Suprapubic skin (tissue), 4 donors: ENCODE results near the gene HEXD. TPM values are rescaled to one million over a fixed set of nuclear protein-coding genes. Genes with fewer than 3 reads are reported as not detected.

Experiments
- DNase-seq, 2 donors: peaks; one replicate each; pipeline ENCODE4 v3.0.0-alpha.2; 2019; ENCODE audit warnings: low spot score in 2 of 2
- H3K27ac ChIP-seq: fragments of 200-600 bp; sonication (generic); one replicate; pipeline ENCODE4 v1.5.1; 2019
- H3K27me3 ChIP-seq: fragments of 200-600 bp; sonication (generic); one replicate; pipeline ENCODE4 v1.5.1; 2019
- H3K36me3 ChIP-seq: fragments of 200-600 bp; sonication (generic); one replicate; pipeline ENCODE4 v1.5.1; 2019
- H3K4me1 ChIP-seq: fragments of 200-600 bp; sonication (generic); one replicate; pipeline ENCODE4 v1.5.1; 2019
- H3K4me3 ChIP-seq: fragments of 200-600 bp; sonication (generic); one replicate; pipeline ENCODE4 v1.5.1; 2019; ENCODE audit warnings: mild to moderate bottlenecking
- H3K9me3 ChIP-seq: fragments of 200-600 bp; sonication (generic); one replicate; pipeline ENCODE4 v1.5.1; 2019
- EP300 ChIP-seq: sonication (generic); formaldehyde crosslinking; IDR thresholded peaks from one replicate; pipeline ENCODE4 v1.6.1; 2017; ENCODE audit warnings: antibody characterized with exemption
- POLR2A ChIP-seq, 2 donors: fragments of 450-650 bp; IDR thresholded peaks; one replicate each; pipeline ENCODE4 v1.6.1; 2017; ENCODE audit warnings: antibody characterized with exemption in 2 of 2, mild to moderate bottlenecking in 2 of 2, moderate library complexity in 2 of 2
- POLR2AphosphoS5 ChIP-seq, 3 donors: sonication (generic); formaldehyde crosslinking; IDR thresholded peaks; one replicate each; pipeline ENCODE4 v1.6.1; 2017; ENCODE audit warnings: antibody characterized with exemption in 3 of 3
- WGBS: methylation state at CpG from one replicate; pipeline ENCODE4 v1.1.5; 2018; 5-methylcytosine and 5-hydroxymethylcytosine counted together
- total RNA-seq, 4 donors: library from RNA; depleted of rRNA; stranded (reverse); fragments of >200 nt; gene quantifications; one replicate each; pipeline ENCODE4 v1.1.0, GENCODE V29; 2016
- TF ChIP-seq, protein P1 (sequence below), 2 donors: fragments of 200-600 bp in 1 of 2; fragments of 450-650 bp in 1 of 2; sonication (generic) in 1 of 2; IDR thresholded peaks; one replicate each; pipeline ENCODE4 v1.5.1; 2016 to 2019; ENCODE audit warnings: antibody characterized with exemption in 2 of 2, mild to moderate bottlenecking in 1 of 2, moderate library complexity in 1 of 2

Gene HEXD
- total RNA-seq, 4 donors from 2014 or later: 28.1 to 84.6 (median 33.4) TPM

DNA sequence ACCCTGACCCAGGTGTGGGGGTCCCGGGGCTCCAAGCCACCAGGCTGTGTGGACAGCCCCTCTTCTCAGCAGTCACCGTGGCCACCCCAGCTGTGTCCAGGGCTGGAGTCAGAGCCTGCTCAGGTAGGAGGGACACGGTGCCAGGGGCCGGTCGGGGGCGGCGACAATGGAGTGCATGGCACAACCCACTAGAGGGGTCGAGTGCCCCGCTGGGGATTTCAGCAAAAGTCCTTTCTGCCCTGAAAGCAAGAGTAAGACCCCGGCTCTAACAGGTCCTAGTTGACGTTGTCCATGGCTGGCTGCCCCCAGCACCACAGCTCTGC lies 35.3 kb upstream of the HEXD start:
- TF ChIP-seq, protein P1, sequence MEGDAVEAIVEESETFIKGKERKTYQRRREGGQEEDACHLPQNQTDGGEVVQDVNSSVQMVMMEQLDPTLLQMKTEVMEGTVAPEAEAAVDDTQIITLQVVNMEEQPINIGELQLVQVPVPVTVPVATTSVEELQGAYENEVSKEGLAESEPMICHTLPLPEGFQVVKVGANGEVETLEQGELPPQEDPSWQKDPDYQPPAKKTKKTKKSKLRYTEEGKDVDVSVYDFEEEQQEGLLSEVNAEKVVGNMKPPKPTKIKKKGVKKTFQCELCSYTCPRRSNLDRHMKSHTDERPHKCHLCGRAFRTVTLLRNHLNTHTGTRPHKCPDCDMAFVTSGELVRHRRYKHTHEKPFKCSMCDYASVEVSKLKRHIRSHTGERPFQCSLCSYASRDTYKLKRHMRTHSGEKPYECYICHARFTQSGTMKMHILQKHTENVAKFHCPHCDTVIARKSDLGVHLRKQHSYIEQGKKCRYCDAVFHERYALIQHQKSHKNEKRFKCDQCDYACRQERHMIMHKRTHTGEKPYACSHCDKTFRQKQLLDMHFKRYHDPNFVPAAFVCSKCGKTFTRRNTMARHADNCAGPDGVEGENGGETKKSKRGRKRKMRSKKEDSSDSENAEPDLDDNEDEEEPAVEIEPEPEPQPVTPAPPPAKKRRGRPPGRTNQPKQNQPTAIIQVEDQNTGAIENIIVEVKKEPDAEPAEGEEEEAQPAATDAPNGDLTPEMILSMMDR (IDR thresholded peaks at IDR 0.05): no peak
- TF ChIP-seq POLR2AphosphoS5 (IDR thresholded peaks at IDR 0.05): no peak
- no peak for TF ChIP-seq EP300
- no peak for TF ChIP-seq POLR2A (IDR thresholded peaks at IDR 0.05)
- peaks cover 74% of the 10 kb centered on the region for H3K27me3 ChIP-seq
- peaks cover 42% of the 10 kb centered on the region for H3K4me1 ChIP-seq
- H3K27ac ChIP-seq: no peak overlapping the region
- H3K9me3 ChIP-seq: no peaks in the 10 kb centered on the region
- H3K4me3 ChIP-seq: no peak overlapping the region
- no peak for DNase-seq
- H3K36me3 ChIP-seq: no peaks in the 10 kb centered on the region
- WGBS: 82% methylated on average over 3 of the region's 11 CpGs

DNA sequence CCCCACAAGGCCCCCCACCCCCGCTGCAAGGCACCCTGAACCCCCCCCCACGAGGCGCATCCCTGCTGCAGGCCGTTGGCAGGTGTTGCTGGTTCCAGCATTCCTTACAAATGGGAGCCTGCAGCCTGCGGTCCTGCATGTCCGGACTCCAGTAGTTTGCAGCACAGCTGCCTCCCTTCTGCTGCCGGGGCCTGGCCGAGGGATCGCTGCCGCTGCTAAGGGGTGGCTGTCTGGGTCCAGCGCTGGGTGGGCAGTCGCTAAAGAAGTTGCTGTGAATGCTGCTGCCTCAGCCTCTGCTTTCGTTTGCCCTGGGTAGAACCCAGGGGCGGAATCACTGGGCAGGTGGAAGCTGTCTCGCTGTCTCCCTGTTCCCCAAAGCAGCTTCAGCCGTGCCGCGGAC lies 34.7 kb upstream of the HEXD start:
- Histone ChIP-seq H3K27ac (no peak overlapping the region), H3K4me3 (no peak overlapping the region), H3K36me3 (no peaks in the 10 kb centered on the region), H3K4me1 (peaks cover 42% of the 10 kb centered on the region), H3K27me3 (peaks cover 68% of the 10 kb centered on the region), H3K9me3 (no peaks in the 10 kb centered on the region)
- 49% methylated on average over 9 of the region's 18 CpGs for WGBS
- no peak for DNase-seq
- TF ChIP-seq EP300: no peak
- TF ChIP-seq, protein P1 (IDR thresholded peaks at IDR 0.05): no peak
- no peak for TF ChIP-seq POLR2AphosphoS5 (IDR thresholded peaks at IDR 0.05)
- TF ChIP-seq POLR2A (IDR thresholded peaks at IDR 0.05): no peak

DNA sequence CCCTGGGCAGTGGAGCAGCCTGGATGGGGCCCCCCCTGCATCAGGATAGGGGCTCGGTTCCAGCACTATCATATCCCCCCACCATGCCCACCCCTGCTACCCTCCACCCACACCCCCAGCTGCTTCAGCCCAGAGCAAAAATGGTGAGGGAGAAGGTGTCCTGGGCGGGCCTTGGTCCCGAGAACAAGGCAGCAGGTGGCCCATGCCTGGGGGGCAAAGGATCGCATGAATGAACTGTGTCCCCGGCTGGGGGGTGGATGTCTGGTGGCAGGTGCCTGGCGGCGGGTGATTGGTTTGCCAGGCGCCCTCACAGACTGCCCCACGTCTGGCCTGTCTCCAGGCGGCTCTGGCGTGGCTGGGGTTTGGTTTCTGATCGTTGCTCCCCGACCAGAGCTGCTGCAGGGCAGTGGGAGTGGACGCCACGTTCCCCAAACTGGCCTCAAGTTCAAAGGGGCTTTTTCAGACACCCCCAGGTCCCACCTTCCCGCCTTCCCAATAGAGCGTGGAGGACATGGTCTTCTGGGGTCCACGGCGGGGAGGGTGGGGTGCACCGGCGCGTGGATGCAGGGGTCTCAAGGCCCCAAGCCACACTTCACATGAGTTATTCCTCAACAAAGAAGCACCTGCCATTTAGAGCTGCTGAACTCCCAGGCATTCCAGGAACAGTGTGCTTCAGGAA lies 34.0 kb upstream of the HEXD start:
- WGBS: 71% methylated on average over 10 of the region's 22 CpGs
- Histone ChIP-seq H3K4me1 (peaks cover 42% of the 10 kb centered on the region), H3K36me3 (no peaks in the 10 kb centered on the region), H3K27ac (no peak overlapping the region), H3K27me3 (peaks cover 62% of the 10 kb centered on the region), H3K4me3 (no peak overlapping the region), H3K9me3 (no peaks in the 10 kb centered on the region)
- no peak for DNase-seq
- TF ChIP-seq POLR2AphosphoS5 (IDR thresholded peaks at IDR 0.05): no peak
- TF ChIP-seq, protein P1 (IDR thresholded peaks at IDR 0.05): no peak
- TF ChIP-seq EP300: no peak
- TF ChIP-seq POLR2A (IDR thresholded peaks at IDR 0.05): no peak

DNA sequence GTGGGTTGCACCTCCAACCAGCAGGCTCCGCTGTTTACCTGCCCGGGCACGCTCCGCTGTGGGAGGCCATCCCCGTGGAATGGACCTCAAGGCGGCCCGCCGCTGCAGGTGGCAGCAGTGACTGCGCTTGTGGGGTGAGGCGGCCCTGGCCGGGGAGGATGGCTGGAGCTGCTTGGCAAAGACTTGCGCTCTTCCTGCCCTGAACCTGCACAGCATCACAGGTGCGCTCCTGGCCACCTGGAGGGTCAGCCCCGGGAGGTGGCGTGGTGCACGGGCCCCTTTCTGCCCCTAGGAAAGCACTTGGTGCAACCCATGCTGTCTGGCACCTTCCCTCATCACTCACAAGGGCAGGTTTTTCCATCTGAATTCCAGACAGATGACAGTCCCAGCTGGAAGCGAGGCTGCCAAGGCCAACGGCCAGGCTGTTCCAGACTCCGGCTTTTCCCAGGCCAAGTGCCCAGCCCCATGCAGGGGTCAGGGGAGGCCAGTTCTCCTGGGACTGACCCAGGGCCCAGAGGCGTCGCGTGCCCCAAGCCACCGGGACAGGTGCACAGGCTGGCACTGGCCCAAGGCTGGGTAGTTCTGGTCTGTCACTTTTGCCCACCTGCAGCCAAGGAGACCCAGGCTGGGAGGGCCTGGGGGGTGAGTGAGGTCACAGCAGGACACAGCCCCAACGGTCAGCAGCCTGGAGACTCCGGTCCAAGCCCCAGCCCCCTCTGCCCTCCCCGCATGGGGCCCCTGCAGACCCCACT lies 33.2 kb upstream of the HEXD start:
- TF ChIP-seq, protein P1 (IDR thresholded peaks at IDR 0.05): no peak
- TF ChIP-seq EP300 (no peak), POLR2A (IDR thresholded peaks at IDR 0.05) (no peak), POLR2AphosphoS5 (IDR thresholded peaks at IDR 0.05) (no peak)
- Histone ChIP-seq H3K4me1 (peaks cover 42% of the 10 kb centered on the region), H3K9me3 (no peaks in the 10 kb centered on the region), H3K36me3 (no peaks in the 10 kb centered on the region), H3K4me3 (no peak overlapping the region), H3K27ac (no peak overlapping the region), H3K27me3 (peaks cover 56% of the 10 kb centered on the region)
- WGBS: 26% methylated on average over 21 of the region's 26 CpGs
- no peak for DNase-seq

DNA sequence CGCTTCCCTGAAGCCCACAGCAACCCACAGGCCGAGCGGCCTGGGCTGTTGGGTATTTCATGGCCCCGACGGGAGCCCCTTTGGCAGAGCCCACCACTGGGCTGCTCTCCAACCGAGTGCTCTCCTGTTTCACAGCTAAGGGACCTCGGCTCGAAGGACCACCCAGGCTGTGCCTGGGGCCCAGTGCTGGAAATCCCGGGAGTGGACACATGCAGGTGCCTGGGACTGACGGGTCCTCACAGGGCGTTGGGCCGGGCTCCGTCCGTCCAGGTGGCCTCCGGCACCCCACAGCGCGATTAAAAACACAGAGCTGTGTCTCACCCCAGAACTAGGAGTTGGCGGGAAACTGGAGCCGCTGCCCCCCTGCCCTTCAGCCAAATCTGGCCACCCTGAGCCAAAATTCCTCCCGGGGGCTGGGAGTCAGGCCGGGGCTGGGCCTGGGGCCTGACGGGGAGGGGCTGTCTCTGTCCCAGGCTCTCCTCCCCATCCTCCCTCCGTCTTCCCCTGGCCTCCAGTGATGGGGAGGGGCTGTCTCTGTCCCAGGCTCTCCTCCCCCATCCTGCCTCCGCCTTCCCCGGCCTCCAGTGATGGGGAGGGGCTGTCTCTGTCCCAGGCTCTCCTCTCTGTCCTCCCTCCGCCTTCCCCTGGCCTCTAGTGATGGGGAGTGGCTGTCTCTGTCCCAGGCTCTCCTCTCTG lies 32.4 kb upstream of the HEXD start:
- H3K4me3 ChIP-seq: no peak overlapping the region
- H3K36me3 ChIP-seq: no peaks in the 10 kb centered on the region
- peaks cover 41% of the 10 kb centered on the region for H3K4me1 ChIP-seq
- 14% methylated on average over 9 of the region's 26 CpGs for WGBS
- TF ChIP-seq, protein P1 (IDR thresholded peaks at IDR 0.05): no peak
- TF ChIP-seq POLR2AphosphoS5 (IDR thresholded peaks at IDR 0.05) (no peak), POLR2A (IDR thresholded peaks at IDR 0.05) (no peak), EP300 (no peak)
- H3K27me3 ChIP-seq: peaks cover 50% of the 10 kb centered on the region
- no peak overlapping the region for H3K27ac ChIP-seq
- no peak for DNase-seq
- H3K9me3 ChIP-seq: no peaks in the 10 kb centered on the region
